HL-60 (cell line): ENCODE results near the gene RIC8A.

Experiments used
- CTCF ChIP-seq: IDR thresholded peaks from one replicate; pipeline ENCODE4 v1.5.1; 2011; ENCODE audit warnings: low read length, control low read depth, inconsistent platforms; ENCODE audit not compliant: insufficient read depth
- POLR2AphosphoS5 ChIP-seq: IDR thresholded peaks from 2 replicates; pipeline ENCODE4 v1.6.1; 2012; ENCODE audit warnings: low read depth

GRCh38 chr11:206526-207207 is 841 bp upstream of the RIC8A start:
- no peak for TF ChIP-seq CTCF
- TF ChIP-seq POLR2AphosphoS5: no peak
